Mucosa of gallbladder (tissue), 1 donor: ENCODE measurements around the gene RTEL1. TPM values are rescaled to one million over a fixed set of nuclear protein-coding genes. Genes with fewer than 3 reads are reported as not detected.
"Not testable (repeated sequence)": the region's sequence is repeated elsewhere in the genome, so short reads cannot be mapped to it uniquely, and the experiment has no call there.

Experiments
- DNase-seq: peaks from one replicate; pipeline ENCODE4 v3.0.0-alpha.2; 2020; ENCODE audit warnings: low spot score
- total RNA-seq: library from RNA; stranded (reverse); gene quantifications from one replicate; pipeline ENCODE4 v1.2.1, GENCODE V29; 2021
- donor health status: DM: no; HTN: no; CAD: no.

Gene RTEL1, protein sequence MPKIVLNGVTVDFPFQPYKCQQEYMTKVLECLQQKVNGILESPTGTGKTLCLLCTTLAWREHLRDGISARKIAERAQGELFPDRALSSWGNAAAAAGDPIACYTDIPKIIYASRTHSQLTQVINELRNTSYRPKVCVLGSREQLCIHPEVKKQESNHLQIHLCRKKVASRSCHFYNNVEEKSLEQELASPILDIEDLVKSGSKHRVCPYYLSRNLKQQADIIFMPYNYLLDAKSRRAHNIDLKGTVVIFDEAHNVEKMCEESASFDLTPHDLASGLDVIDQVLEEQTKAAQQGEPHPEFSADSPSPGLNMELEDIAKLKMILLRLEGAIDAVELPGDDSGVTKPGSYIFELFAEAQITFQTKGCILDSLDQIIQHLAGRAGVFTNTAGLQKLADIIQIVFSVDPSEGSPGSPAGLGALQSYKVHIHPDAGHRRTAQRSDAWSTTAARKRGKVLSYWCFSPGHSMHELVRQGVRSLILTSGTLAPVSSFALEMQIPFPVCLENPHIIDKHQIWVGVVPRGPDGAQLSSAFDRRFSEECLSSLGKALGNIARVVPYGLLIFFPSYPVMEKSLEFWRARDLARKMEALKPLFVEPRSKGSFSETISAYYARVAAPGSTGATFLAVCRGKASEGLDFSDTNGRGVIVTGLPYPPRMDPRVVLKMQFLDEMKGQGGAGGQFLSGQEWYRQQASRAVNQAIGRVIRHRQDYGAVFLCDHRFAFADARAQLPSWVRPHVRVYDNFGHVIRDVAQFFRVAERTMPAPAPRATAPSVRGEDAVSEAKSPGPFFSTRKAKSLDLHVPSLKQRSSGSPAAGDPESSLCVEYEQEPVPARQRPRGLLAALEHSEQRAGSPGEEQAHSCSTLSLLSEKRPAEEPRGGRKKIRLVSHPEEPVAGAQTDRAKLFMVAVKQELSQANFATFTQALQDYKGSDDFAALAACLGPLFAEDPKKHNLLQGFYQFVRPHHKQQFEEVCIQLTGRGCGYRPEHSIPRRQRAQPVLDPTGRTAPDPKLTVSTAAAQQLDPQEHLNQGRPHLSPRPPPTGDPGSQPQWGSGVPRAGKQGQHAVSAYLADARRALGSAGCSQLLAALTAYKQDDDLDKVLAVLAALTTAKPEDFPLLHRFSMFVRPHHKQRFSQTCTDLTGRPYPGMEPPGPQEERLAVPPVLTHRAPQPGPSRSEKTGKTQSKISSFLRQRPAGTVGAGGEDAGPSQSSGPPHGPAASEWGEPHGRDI (N-terminal part only)
- total RNA-seq, result 30.2 TPM

DNA sequence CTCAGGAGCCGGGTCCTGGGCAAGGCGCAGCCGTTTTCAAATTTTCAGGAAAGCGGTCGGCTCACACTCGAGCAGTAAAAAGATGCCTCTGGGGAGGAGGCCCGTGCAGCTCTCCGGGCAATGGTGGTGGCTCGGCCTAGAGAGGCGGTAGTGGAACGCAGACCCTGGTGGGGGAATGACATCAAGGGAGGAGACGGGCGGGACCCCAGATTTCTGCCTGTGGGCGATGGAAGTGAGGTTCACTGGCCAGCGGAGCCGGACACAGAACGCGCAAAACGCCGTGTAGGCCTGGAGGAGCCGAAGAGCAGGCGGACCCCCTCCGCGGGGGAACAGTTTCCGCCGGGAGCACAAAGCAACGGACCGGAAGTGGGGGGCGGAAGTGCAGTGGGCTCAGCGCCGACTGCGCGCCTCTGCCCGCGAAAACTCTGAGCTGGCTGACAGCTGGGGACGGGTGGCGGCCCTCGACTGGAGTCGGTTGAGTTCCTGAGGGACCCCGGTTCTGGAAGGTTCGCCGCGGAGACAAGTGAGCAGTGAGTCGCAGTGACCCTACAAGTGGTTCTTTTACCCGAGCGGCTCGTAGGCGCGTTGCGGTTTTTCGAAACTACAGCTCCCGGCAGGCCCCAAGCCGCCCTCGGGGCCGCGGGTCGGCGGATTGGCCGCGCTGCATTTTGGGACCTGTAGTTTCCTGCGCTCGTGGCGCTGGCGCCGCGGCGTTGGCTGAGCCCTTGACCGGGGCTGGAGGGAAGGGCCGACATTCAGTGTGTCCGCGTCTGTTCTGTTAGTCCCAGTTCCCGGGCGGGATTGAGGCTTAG is at the start of gene RTEL1:
RTEL1 (plus strand) TSS at position 376 of the 812 bp plus-strand sequence. CDS start 1,091 bp downstream, outside the sequence.
- peak; percentile 93 for DNase-seq

DNA sequence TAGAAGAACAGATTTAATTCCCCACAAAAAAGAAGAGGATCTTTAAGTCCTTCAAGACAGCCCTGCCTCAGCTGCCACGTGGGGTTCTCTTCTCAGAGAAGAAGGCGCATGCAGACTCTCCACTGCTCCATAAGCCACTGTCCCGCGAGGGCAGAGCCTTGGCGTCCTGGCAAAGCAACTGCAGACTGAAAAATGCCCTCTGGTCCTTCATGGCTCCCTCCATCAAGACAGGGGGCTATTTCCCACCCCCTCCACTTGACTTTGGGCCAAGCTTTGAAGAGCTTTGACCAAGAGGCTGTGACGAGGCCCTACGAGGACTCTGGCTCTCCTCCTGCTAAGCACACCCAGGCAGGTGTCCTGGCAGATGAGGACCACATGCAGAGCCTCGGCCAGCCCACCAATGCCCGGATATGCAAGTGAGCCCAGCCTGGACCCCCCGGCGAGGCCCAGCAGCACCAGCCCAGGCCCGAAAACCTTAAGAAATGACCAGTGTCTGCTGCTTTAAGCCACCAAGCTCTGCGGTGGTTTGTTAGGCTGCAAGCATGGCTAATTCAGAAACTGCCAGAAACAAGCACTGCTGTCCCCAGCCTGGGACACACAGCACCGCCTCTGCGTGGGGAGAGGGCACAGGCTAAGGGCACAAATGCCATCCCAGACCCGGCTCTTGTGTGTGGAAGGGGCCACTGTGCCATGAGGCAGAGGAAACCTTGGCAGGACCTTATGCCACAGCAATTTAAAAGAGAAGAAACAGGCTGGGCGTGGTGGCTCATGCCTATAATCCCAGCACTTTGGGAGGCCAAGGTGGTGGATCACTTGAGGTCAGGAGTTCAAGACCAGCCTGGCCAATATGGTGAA is 47.3 kb upstream of the RTEL1 start:
- DNase-seq, result no peak

DNA sequence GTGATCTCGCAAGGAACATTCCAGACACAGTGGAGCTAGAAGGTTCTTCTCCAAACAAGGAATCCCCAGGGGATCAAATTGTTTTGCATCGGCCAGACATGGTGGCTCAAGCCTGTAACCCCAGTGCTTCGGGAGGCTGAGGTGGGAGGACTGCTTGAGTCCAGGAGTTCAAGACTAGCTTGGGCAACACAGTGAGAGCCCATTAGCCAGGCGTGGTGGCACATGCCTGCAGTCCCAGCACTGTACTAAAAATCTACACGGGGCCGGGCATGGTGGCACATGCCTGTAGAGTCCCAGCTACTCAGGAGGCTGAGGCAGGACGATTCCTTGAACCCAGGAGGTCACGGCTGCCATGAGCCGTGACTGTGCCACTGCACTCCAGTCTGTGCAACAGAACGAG is 46.5 kb upstream of the RTEL1 start:
- no peak for DNase-seq

DNA sequence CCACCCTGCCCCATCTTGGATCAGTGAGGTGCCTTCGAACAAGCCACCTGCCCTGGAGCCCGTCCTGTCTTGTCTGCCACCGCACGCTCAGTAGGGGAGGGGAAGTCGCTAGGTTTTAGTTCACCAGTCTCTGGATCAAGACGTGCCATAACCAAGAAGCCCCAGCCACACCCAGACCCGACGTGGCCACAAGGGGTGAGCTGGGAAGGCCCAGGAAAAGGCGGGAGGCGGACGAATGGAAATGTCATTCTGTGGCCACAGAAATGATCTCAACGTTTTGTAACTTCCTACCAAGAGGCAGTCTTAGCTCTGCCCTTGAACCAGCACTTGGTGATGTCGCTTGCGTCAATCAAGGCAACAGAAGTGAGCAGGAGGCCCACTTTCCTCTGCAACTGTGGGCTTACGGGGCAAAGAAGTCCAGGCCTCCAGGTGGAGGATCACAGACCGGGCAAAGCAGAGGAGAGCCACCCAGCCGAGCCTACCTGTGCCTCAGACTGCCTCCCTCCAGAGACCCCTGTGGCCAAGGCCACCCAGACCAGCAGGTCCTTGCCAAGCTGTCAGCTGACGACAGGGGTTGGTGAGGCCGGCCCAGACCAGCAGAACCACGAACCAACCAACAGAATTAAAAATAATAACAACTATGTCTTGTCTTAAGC is 45.7 kb upstream of the RTEL1 start:
- no peak for DNase-seq

DNA sequence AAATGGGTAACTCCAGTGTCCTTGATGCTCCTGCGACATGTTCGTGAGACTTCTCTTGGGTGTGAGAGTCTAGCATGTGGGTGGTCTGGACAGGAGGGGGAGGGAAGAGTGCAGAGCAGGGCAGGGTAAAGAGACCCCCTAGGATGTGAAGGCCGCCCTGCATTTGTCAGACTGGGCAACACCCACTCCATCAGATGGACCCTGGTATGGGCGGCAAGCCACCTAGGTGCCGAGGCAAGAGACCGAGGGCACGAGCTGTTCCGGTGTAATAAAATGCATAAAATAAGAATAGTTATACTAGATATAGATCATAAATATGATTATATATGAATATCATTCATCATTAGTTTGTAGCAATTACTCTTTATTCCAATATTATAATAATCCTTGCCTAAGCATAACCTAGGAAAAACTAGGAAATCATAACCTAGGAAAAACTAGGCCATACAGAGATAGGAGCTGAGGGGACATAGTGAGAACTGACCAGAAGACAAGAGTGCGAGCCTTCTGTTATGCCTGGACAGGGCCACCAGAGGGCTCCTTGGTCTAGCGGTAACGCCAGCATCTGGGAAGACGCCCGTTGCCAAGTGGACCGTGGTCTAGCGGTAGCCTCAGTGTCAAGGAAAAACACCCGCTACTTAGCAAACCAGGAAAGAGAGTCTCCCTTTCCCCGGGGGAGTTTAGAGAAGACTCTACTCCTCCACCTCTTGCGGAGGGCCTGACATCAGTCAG is 44.1 kb upstream of the RTEL1 start:
- not testable (repeated sequence) for DNase-seq

DNA sequence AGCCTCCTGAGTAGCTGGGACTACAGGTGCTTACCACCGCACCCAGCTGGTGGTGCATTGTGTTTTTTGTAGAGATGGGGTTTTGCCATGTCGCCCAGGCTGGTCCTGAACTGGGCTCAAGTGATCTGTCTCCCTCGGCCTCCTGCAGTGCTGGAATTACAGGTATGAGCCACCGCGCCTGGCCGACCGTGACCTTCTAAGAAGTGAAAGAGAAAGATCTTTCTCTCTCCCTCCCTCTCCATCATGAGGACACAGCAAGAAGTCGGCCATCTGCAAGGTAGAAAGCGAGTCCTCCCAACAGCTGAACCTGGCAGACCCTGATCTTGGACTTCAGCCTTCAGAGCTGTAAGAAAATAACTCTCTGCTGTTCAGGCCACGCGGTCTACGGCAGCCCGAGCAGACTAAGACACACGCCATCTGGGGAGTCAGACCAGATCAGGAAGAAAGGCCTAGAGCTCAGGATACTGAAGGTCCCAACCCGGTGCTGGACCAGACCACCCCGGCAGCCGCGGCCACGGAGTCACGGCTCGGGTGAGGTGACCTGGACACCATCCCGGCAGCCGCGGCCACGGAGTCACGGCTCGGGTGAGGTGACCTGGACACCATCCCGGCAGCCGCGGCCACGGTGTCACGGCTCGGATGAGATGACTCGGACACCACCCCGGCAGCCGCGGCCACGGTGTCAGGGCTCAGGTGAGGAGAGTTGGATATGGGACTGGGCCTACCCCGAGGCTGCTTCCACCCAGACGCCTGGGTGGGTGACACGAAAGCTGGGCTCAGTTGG is 40.8 kb upstream of the RTEL1 start:
- DNase-seq, result no peak

DNA sequence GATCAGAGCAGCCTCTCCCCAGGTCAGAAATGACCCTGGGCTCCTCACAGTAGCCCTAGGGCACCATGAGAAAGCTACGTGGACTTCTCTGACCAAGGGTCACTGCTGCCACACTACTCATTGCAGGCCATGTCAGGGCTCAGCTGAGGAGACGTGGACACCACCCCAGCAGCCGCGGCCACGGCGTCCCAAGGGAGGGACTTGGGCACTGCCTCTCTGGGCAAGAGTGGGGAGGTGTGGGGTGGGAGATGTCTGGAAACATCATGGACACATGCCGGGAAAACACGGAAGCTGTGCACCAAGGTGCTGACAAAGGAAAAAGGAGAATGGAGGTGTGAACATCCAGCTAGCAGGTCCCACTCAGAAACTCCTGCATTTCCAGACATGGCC is 40.2 kb upstream of the RTEL1 start:
- no peak for DNase-seq

DNA sequence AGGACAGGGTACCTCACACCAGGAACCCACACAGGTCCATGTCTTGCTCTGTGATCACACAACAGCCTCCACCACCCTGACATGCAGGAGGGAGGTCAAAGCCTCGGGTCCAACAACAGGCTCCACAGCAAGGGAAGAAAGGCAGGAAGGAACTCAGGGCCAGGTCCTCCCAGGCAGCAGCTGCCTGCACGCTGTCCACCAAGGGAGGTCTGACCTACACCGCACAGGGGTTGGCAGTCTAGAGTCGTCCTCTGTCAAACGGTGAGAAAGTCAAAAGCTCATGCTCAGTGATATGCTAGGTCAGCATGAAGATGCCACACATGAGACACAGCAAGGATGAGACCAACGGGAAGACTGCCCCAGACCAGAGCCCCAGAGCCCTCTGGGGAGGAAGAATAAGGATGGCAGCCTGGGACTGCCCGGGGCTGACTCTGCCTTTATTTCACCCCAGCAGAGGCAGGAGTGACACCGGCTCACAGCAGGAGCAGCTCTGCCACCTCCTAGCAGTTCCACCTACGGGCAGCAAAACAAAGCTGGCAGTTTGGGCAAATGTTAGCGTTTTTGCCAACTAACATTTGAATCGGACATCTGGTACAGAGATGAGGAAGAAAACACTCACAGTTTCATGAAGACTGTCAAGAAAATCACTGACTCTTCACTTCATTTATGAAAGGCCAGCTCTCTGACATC is 39.7 kb upstream of the RTEL1 start:
- no peak for DNase-seq

DNA sequence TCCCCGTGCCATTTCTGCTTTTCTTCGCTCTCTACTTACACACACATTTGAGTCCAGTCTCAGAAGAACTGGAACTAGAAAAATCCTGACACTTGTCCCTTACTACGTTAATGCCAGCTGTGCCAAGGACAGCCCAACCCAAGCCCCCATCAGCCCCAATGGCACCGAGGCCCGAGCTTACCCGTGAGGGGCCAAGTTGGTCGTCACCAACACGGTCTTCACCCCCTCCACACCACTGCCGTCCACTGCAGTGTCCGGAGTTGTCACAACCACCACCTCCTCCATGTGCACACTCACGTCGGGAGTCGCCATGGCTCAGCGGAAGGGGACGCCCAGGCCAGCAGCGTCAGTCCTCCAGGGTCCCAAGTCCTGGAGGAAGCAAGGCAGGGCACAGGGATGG is 39.0 kb upstream of the RTEL1 start:
- DNase-seq, result no peak

DNA sequence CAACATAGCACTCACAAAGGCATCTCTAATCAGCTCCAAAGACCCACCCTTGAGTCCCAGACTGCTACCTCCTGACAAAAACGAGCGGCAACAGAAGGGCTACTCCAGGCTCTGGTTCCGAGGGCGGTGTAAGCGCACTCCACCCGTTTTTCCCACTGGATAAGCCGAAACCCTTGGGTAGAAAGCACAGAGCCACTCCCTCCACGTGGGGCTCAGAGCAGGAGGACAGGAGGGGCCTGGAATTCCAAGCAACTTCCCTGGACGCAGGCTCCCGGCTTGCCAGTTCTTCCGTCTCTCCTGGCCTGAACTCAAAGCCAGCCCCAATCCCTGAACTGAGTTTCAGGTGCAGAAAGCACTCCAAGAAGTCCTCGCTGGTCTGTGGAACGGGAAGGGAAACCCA is 38.6 kb upstream of the RTEL1 start:
- DNase-seq, result no peak

DNA sequence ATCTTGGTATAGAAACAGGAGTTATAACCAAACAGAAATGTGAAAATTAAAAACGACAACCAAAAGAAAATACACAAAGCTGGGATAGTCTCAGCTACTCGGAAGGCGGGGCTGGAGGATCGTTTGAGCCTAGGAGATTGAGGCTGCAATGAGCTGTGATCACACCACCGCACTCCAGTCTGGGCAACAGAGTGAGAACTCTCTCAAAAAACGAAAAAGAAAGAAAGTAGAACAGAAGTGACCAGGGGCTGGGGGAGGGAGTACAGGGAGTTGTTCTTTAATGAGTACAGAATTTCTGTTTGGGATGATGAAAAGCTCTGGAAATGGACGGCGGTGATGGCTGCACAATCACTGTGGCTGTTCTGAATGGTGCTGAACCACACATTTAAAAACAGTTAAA is 37.1 kb upstream of the RTEL1 start:
- DNase-seq, result no peak

DNA sequence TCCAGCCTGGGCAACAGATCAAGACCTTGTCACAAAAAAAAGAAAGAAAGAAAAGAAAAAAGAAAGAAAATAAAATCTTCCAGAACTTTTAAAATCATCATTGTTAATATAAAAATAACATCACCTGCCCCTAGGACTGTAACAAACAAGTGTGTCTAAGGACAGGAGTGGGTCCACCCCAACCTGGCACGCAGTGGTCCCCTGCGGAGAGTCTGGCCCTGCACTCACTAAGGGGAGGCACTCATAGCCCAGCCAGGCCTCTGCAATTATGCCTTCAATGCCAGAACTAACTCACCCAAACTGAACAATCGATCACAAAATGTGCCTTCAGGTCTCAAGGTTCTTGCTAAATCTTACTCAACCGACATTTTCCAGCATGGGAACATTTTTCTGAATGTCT is 36.0 kb upstream of the RTEL1 start:
- no peak for DNase-seq

DNA sequence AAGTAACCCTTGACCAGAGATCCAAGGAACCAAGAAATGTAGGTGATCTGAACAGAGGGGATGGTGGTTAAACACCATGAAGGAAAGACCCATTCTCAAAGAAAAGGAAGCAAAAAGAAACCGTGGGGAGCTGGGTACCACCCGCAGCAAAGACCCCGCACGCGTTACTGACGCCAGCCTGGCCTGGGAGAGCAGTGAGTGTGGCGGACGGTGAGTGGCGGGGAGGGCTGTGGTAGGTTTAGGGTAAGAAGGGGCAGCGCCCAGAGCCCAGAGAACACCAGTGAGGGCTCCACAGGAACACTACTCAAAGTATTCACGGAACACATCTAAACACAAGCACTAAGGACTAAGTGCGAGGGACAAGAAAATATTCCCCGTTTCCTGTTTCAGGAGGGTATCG is 35.4 kb upstream of the RTEL1 start:
- DNase-seq, result no peak

DNA sequence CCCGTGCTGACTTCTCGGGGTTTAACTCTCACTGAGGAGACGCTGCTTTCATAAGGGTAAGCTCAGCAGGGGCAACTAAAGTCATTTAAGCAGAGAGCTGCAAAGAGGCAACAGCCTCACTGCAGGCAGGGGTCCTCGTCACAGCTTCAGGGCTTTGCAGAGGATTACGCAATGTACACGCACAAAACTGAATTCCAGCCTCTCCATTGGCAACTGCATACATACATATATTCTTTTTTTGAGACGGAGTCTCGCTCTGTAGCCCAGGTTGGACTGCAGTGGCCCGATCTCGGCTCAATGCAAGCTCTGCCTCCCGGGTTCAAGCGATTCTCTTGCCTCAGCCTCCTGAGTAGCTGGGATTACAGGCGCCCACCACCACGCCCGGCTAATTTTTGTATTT is 33.6 kb upstream of the RTEL1 start:
- no peak for DNase-seq

DNA sequence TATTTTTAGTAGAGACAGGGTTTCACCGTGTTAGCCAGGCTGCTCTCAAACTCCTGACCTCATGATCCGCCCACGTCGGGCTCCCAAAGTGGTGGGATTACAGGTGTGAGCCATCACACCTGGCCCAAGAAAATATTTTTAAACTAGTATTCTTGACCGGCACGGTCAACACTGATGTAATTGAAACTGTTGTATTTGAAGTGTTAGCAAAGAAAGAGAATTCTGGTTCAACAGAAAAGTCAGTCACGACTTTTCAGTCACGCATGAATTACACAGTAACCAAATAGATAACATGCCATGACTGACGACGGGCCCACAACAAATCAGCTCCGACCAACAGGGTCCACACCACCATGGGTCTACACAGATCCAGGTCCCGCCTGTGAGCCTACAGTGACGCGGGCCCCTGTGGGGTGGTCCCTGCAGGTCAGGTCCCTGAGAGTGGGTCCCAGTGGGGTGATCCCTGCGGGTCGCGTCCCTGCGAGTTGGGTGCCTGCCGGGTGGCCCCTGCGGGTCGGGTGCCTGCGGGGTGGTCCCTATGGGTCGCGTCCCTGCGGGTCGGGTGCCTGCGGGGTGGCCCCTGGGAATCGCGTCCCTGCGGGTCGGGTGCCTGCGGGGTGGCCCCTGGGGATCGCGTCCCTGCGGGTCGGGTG is 32.2 kb upstream of the RTEL1 start:
- no peak for DNase-seq

DNA sequence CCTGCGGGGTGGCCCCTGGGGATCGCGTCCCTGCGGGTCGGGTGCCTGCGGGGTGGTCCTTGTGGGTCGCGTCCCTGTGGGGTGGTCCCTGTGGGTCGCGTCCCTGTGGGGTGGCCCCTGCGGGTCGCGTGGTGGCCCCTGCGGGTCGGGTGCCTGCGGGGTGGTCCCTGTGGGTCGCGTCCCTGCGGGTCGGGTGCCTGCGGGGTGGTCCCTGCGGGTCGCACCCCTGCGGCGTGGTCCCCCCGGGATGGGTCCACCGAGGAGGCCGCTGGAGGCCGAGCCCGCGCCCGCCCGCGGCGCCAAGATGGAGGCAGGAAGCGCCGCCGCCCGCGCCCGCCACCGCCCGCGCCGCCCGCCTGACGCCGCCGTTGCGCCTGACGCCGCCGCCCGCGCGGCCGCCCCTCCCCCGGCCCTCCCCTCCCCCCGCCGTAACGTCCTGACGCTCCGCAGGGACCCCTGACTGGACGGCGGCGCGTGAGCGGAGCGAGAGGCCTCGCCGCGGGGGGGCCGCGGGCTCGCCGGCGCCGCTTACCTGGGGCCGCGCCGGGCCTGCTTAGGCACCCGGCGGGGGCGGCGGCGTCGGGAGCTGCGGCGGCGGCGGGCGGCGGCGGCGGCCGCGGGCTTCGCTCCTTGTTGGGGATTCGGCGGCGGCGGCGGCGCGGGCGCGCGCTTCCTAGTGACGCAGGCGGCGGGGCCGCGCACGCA is 31.5 kb upstream of the RTEL1 start, which contains the start of gene GMEB2:
GMEB2 (minus strand) TSS at position 678 of the 705 bp plus-strand sequence. CDS start 7,704 bp downstream, outside the sequence.
- DNase-seq, result peak; percentile 62
